Panc1 (cell line): ENCODE data around the gene MSRB2. TPM values are rescaled to one million over a fixed set of nuclear protein-coding genes. Genes with fewer than 3 reads are reported as not detected.

Experiments used
- ATAC-seq: fragments of 200-7000 bp; cut with Tn5 transposase; 2 replicates; pipeline ENCODE4 v1.9.1; 2020; ENCODE audit warnings: mild to moderate bottlenecking, moderate library complexity
- BruUV-seq: library from RNA; stranded (reverse); fragments of 400-500 nt; replicated peaks from 2 replicates; lab custom pipeline; 2021; lab: Mats Ljungman, UMichigan
- CTCF ChIA-PET: fragments of 300-600 bp; sonication (Branson Sonifier 250); formaldehyde crosslinking; loops from one replicate; lab custom pipeline; 2022; ENCODE audit warnings: antibody characterized with exemption; lab: Charles Lee
- POLR2A ChIA-PET: fragments of 300-600 bp; sonication (Branson Sonifier 250); formaldehyde crosslinking; loops from one replicate; lab custom pipeline; 2022; ENCODE audit warnings: antibody characterized with exemption; lab: Charles Lee
- DNase-seq: peaks from one replicate; pipeline ENCODE4 v3.0.0-alpha.2; 2010; ENCODE audit warnings: low read depth, low spot score
- H3K27ac ChIP-seq: 2 replicates; pipeline ENCODE4 v1.5.1; 2011; ENCODE audit warnings: mild to moderate bottlenecking, low read length, inconsistent platforms
- H3K27me3 ChIP-seq: fragments of 200-500 bp; sonication (Bioruptor generic); 2 replicates; pipeline ENCODE4 v1.6.0; 2014; ENCODE audit warnings: low read length, inconsistent platforms; ENCODE audit not compliant: control insufficient read depth, insufficient read depth
- H3K36me3 ChIP-seq: fragments of 200-500 bp; sonication (Bioruptor generic); 2 replicates; pipeline ENCODE4 v1.5.1; 2014; ENCODE audit warnings: inconsistent platforms, mild to moderate bottlenecking, low read length, moderate library complexity; ENCODE audit not compliant: control insufficient read depth, insufficient read depth
- H3K4me1 ChIP-seq: 2 replicates; pipeline ENCODE4 v1.5.1; 2011; ENCODE audit warnings: inconsistent platforms, mild to moderate bottlenecking, low read length, moderate library complexity; ENCODE audit not compliant: control insufficient read depth, insufficient read depth
- H3K4me3 ChIP-seq, 2 experiments: 2 replicates each; pipeline ENCODE4 v1.5.1; 2011 to 2012; ENCODE audit warnings: low read depth in 2 of 2, low read length in 2 of 2, mild to moderate bottlenecking in 2 of 2, inconsistent platforms in 1 of 2, moderate library complexity in 1 of 2
- H3K9me3 ChIP-seq: fragments of 200-500 bp; sonication (Bioruptor generic); 2 replicates; pipeline ENCODE4 v1.5.1; 2014; ENCODE audit warnings: low read depth, mild to moderate bottlenecking, inconsistent platforms, low read length, moderate library complexity; ENCODE audit not compliant: control insufficient read depth, insufficient read depth
- POLR2AphosphoS5 ChIP-seq: IDR thresholded peaks from 2 replicates; pipeline ENCODE4 v1.6.1; 2012; ENCODE audit warnings: mild to moderate bottlenecking, low read depth, low read length, moderate library complexity
- SIN3A ChIP-seq: IDR thresholded peaks from 2 replicates; pipeline ENCODE4 v1.6.1; 2012; ENCODE audit warnings: low read depth, mild to moderate bottlenecking, low read length, moderate library complexity, borderline replicate concordance; ENCODE audit not compliant: insufficient read depth
- TCF7L2 ChIP-seq: IDR thresholded peaks from 2 replicates; pipeline ENCODE4 v1.6.1; 2011; ENCODE audit warnings: mild to moderate bottlenecking, low read depth, low read length, inconsistent platforms
- in situ Hi-C: cut with HindIII; loops from 2 replicates; pipeline ENCODE4 v1.10.0; 2016; ENCODE audit warnings: low sequenced_read_pairs, low pct_unique_long_range_greater_than_20kb
- intact Hi-C: fragments of 100-400 bp; cut with micrococcal nuclease; formaldehyde crosslinking; loops from one replicate; pipeline ENCODE4 v1.10.0; 2022; ENCODE audit not compliant: unreplicated experiment
- total RNA-seq: library from RNA; stranded (reverse); gene quantifications from one replicate; pipeline ENCODE4 v1.2.1, GENCODE V29; 2021; ENCODE audit not compliant: unreplicated experiment
- TF ChIP-seq, protein P1 (sequence below), 2 experiments: IDR thresholded peaks; 2 replicates each; pipeline ENCODE4 v1.6.1; 2011 to 2012; ENCODE audit warnings: low read depth in 2 of 2, control low read depth in 1 of 2, low read length in 1 of 2, mild to moderate bottlenecking in 1 of 2, moderate library complexity in 1 of 2; ENCODE audit not compliant: insufficient read depth in 1 of 2
- TF ChIP-seq, protein P2 (sequence below): fragments of 450-650 bp; IDR thresholded peaks from 2 replicates; pipeline ENCODE4 v1.5.1; 2017; ENCODE audit warnings: mild to moderate bottlenecking

MSRB2 gene
- total RNA-seq, 1 experiment from 2014 or later: 10.7 TPM

- Histone ChIP-seq H3K27me3 (no peaks in the 10 kb centered on the region), H3K27ac (no peak overlapping the region), H3K4me3 (no peak overlapping the region), H3K36me3 (no peaks in the 10 kb centered on the region), H3K9me3 (no peaks in the 10 kb centered on the region), H3K4me1 (no peaks in the 10 kb centered on the region)
- POLR2A ChIA-PET: no interaction called here
- intact Hi-C loops: no loop called here
- ATAC-seq (no peak), DNase-seq (no peak)
- CTCF ChIA-PET: no interaction called here
- BruUV-seq: no TSS peak
- TF ChIP-seq, protein P1, sequence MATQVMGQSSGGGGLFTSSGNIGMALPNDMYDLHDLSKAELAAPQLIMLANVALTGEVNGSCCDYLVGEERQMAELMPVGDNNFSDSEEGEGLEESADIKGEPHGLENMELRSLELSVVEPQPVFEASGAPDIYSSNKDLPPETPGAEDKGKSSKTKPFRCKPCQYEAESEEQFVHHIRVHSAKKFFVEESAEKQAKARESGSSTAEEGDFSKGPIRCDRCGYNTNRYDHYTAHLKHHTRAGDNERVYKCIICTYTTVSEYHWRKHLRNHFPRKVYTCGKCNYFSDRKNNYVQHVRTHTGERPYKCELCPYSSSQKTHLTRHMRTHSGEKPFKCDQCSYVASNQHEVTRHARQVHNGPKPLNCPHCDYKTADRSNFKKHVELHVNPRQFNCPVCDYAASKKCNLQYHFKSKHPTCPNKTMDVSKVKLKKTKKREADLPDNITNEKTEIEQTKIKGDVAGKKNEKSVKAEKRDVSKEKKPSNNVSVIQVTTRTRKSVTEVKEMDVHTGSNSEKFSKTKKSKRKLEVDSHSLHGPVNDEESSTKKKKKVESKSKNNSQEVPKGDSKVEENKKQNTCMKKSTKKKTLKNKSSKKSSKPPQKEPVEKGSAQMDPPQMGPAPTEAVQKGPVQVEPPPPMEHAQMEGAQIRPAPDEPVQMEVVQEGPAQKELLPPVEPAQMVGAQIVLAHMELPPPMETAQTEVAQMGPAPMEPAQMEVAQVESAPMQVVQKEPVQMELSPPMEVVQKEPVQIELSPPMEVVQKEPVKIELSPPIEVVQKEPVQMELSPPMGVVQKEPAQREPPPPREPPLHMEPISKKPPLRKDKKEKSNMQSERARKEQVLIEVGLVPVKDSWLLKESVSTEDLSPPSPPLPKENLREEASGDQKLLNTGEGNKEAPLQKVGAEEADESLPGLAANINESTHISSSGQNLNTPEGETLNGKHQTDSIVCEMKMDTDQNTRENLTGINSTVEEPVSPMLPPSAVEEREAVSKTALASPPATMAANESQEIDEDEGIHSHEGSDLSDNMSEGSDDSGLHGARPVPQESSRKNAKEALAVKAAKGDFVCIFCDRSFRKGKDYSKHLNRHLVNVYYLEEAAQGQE (IDR thresholded peaks at IDR 0.05; ENCODE audit: insufficient read depth in 1 of 2, low read depth in 2 of 2, low read length in 1 of 2): no peak
- TF ChIP-seq POLR2AphosphoS5 (no peak), TCF7L2 (no peak), SIN3A (no peak)
- TF ChIP-seq, protein P2, sequence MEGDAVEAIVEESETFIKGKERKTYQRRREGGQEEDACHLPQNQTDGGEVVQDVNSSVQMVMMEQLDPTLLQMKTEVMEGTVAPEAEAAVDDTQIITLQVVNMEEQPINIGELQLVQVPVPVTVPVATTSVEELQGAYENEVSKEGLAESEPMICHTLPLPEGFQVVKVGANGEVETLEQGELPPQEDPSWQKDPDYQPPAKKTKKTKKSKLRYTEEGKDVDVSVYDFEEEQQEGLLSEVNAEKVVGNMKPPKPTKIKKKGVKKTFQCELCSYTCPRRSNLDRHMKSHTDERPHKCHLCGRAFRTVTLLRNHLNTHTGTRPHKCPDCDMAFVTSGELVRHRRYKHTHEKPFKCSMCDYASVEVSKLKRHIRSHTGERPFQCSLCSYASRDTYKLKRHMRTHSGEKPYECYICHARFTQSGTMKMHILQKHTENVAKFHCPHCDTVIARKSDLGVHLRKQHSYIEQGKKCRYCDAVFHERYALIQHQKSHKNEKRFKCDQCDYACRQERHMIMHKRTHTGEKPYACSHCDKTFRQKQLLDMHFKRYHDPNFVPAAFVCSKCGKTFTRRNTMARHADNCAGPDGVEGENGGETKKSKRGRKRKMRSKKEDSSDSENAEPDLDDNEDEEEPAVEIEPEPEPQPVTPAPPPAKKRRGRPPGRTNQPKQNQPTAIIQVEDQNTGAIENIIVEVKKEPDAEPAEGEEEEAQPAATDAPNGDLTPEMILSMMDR: no peak
- in situ Hi-C loops: no loop called here
These were observed 44.1 kb upstream of the MSRB2 start for GRCh38 chr10:23051278-23051677.

- Histone ChIP-seq H3K27me3 (no peaks in the 10 kb centered on the region), H3K4me3 (no peak overlapping the region), H3K4me1 (no peaks in the 10 kb centered on the region), H3K27ac (no peak overlapping the region), H3K36me3 (no peaks in the 10 kb centered on the region), H3K9me3 (no peaks in the 10 kb centered on the region)
- ChIA-PET CTCF (no interaction called here), POLR2A (no interaction called here)
- no TSS peak for BruUV-seq
- DNase-seq (no peak), ATAC-seq (no peak)
- intact Hi-C loops (no loop called here), in situ Hi-C loops (no loop called here)
- TF ChIP-seq, protein P1 (IDR thresholded peaks at IDR 0.05; ENCODE audit: insufficient read depth in 1 of 2, low read depth in 2 of 2, low read length in 1 of 2): no peak
- no peak for TF ChIP-seq TCF7L2
- no peak for TF ChIP-seq SIN3A
- TF ChIP-seq, protein P2: no peak
- no peak for TF ChIP-seq POLR2AphosphoS5
These were observed 43.5 kb upstream of the MSRB2 start for GRCh38 chr10:23051855-23052331.
